ENCODE measurements around the gene CLDN6. TPM values are rescaled to one million over a fixed set of nuclear protein-coding genes. Genes with fewer than 3 reads are reported as not detected.
A peak's percentile ranks its signal among the peaks of the same experiment; 100 is the strongest.

CLDN6 gene
- total RNA-seq, 3 donors from 2014 or later (not counting 1 experiment from before 2014, with no cell fraction given): not detected

GRCh38 chr16:3028716-3029319 is 10.8 kb upstream of the CLDN6 start:
- Mint-ChIP-seq H3K4me3 (no peak overlapping the region), H3K27ac (no peak overlapping the region), H3K36me3 (no peaks in the 10 kb centered on the region), H3K27me3 (ENCODE audit: low read depth in 2 of 2) (peaks cover 23 to 39% of the 10 kb centered on the region in 2 donors), H3K4me1 (peaks cover 12 to 42% of the 10 kb centered on the region in 2 donors), H3K9me3 (no peaks in the 10 kb centered on the region)
- intact Hi-C loops (cut with micrococcal nuclease): loop anchor here (2.0 kb wide), 1 partner anchor 24 kb away; no protein-coding TSS in a partner anchor
- Histone ChIP-seq H3K27ac (ENCODE audit: low read length) (no peak overlapping the region), H3K36me3 (ENCODE audit: control insufficient read depth, insufficient read depth, low read length) (peaks cover 15% of the 10 kb centered on the region), H3K4me3 (ENCODE audit: low read length) (no peak overlapping the region), H3K27me3 (ENCODE audit: control insufficient read depth, insufficient read depth, low read length) (peaks cover 26% of the 10 kb centered on the region), H3K4me1 (ENCODE audit: control insufficient read depth, insufficient read depth, low read length) (peaks cover 34% of the 10 kb centered on the region), H3K9me3 (ENCODE audit: control insufficient read depth, insufficient read depth, low read length) (no peaks in the 10 kb centered on the region)
- 30% methylated on average over 15 of the region's 15 CpGs for WGBS (ENCODE audit: insufficient coverage)
- no peak for TF ChIP-seq CTCF (IDR thresholded peaks at IDR 0.05)
- peak in 1 of 2 donors; percentile 38 for DNase-seq
- ATAC-seq: no peak

- H3K4me3 Mint-ChIP-seq: no peak overlapping the region
- H3K4me3 ChIP-seq (ENCODE audit: low read length): no peak overlapping the region
- DNase-seq (peak; percentile 74 to 94), ATAC-seq (peak; percentile 39 to 63 (median 51))
- no peak overlapping the region for H3K27ac ChIP-seq (ENCODE audit: low read length)
- H3K27ac Mint-ChIP-seq: no peak overlapping the region
- H3K36me3 Mint-ChIP-seq: no peaks in the 10 kb centered on the region
- peaks cover 17 to 33% of the 10 kb centered on the region in 2 donors for H3K27me3 Mint-ChIP-seq (ENCODE audit: low read depth in 2 of 2)
- peaks cover 41% of the 10 kb centered on the region for H3K4me1 ChIP-seq (ENCODE audit: control insufficient read depth, insufficient read depth, low read length)
- peaks cover 17 to 46% of the 10 kb centered on the region in 2 donors for H3K4me1 Mint-ChIP-seq
- WGBS (ENCODE audit: insufficient coverage): 9% methylated on average over 58 of the region's 58 CpGs
- peaks cover 24% of the 10 kb centered on the region for H3K27me3 ChIP-seq (ENCODE audit: control insufficient read depth, insufficient read depth, low read length)
- peaks cover 15% of the 10 kb centered on the region for H3K36me3 ChIP-seq (ENCODE audit: control insufficient read depth, insufficient read depth, low read length)
- H3K9me3 ChIP-seq (ENCODE audit: control insufficient read depth, insufficient read depth, low read length): no peaks in the 10 kb centered on the region
- H3K9me3 Mint-ChIP-seq: no peaks in the 10 kb centered on the region
- intact Hi-C loops (cut with micrococcal nuclease): loop anchor here (2.0 kb wide), 1 partner anchor 23 kb away; no protein-coding TSS in a partner anchor
- peak; percentile 72 for TF ChIP-seq CTCF (IDR thresholded peaks at IDR 0.05)
Measured at GRCh38 chr16:3027983-3028715, 10.2 kb upstream of the CLDN6 start.

GRCh38 chr16:3027489-3027795 is 9.5 kb upstream of the CLDN6 start:
- ATAC-seq (no peak), DNase-seq (no peak)
- peaks cover 10 to 26% of the 10 kb centered on the region in 2 donors for H3K27me3 Mint-ChIP-seq (ENCODE audit: low read depth in 2 of 2)
- WGBS (ENCODE audit: insufficient coverage): 95% methylated on average over 6 of the region's 8 CpGs
- no peak overlapping the region for H3K27ac Mint-ChIP-seq
- H3K4me1 Mint-ChIP-seq: peaks cover 23 to 46% of the 10 kb centered on the region in 2 donors
- H3K27me3 ChIP-seq (ENCODE audit: control insufficient read depth, insufficient read depth, low read length): peaks cover 23% of the 10 kb centered on the region
- H3K9me3 ChIP-seq (ENCODE audit: control insufficient read depth, insufficient read depth, low read length): no peaks in the 10 kb centered on the region
- no peak overlapping the region for H3K27ac ChIP-seq (ENCODE audit: low read length)
- intact Hi-C loops (cut with micrococcal nuclease): no loop called here
- TF ChIP-seq CTCF (IDR thresholded peaks at IDR 0.05): no peak
- H3K36me3 Mint-ChIP-seq: no peaks in the 10 kb centered on the region
- no peaks in the 10 kb centered on the region for H3K9me3 Mint-ChIP-seq
- H3K4me3 ChIP-seq (ENCODE audit: low read length): no peak overlapping the region
- H3K4me1 ChIP-seq (ENCODE audit: control insufficient read depth, insufficient read depth, low read length): peaks cover 48% of the 10 kb centered on the region
- no peak overlapping the region for H3K4me3 Mint-ChIP-seq
- H3K36me3 ChIP-seq (ENCODE audit: control insufficient read depth, insufficient read depth, low read length): peaks cover 15% of the 10 kb centered on the region
